Skin epidermis (tissue), 12 donors: ENCODE data around the gene AHNAK2.
"Not testable (repeated sequence)": the region's sequence is repeated elsewhere in the genome, so short reads cannot be mapped to it uniquely, and the experiment has no call there.

ENCODE experiments used
- H3K27ac ChIP-seq, 21 experiments: fragments of 200-600 bp; sonication (generic) in 11 of 21; one replicate each; pipeline ENCODE4 v1.5.0; 2020; ENCODE audit warnings: mild to moderate bottlenecking in 3 of 21, inconsistent platforms in 2 of 21, moderate library complexity in 2 of 21
- H3K4me3 ChIP-seq, 7 experiments: fragments of 200-600 bp; sonication (generic) in 2 of 7; one replicate each; pipeline ENCODE4 v1.5.0; 2020; ENCODE audit warnings: inconsistent platforms in 2 of 7, mild to moderate bottlenecking in 2 of 7, moderate library complexity in 1 of 7

AHNAK2 gene

GRCh38 chr14:104894331-104895206 lies 83.6 kb downstream of the AHNAK2 start:
- H3K27ac ChIP-seq = no peak overlapping the region
- H3K4me3 ChIP-seq = no peak overlapping the region

- no peak overlapping the region for H3K27ac ChIP-seq
- no peak overlapping the region for H3K4me3 ChIP-seq
Measured at GRCh38 chr14:104893435-104894207, 84.6 kb downstream of the AHNAK2 start.

DNA sequence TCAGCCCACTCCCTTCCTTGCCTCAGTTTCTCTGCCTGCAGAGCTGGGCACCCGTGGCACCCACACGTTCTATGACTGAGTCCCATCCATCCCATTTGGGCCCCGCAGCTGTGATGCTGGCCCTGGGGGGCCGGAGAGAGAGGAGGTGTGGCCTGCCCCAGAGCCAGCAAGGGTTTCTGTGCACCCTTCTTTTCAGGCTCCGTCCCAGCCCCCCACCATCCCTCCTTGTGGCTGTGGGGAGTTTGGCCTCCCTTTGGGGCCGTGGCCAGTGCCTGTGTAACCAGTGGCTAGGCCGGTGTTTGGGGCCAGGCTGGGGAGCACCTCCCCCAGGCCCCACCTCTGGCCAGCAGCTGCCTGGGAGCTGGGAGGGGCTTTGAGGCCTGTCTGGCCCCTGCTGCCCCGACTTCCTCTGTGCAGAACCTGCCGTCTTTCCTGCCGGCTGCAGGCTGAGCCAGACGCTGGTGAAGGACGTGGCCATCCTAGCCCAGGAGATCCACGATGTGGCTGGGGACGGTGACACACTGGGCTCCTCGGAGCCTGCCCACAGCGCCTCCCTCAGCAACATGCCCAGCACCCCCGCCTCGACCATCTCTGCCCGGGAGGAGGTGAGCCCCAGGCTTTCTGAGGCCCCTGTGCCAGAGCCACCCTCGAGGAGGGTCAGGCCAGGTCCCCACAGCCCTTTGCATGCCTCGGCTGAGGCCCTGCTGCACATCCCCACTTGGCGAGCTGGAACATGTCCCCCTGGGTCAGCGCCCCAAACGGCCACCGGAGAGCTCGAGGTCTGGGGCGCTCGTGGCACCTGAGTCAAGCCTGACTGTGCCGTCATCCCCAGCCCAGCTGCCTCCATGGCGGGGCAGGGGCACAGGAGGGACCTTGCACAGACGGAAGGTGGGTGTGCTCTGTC lies 85.4 kb downstream of the AHNAK2 start:
- Histone ChIP-seq H3K4me3 (no peak overlapping the region), H3K27ac (no peak overlapping the region)

DNA sequence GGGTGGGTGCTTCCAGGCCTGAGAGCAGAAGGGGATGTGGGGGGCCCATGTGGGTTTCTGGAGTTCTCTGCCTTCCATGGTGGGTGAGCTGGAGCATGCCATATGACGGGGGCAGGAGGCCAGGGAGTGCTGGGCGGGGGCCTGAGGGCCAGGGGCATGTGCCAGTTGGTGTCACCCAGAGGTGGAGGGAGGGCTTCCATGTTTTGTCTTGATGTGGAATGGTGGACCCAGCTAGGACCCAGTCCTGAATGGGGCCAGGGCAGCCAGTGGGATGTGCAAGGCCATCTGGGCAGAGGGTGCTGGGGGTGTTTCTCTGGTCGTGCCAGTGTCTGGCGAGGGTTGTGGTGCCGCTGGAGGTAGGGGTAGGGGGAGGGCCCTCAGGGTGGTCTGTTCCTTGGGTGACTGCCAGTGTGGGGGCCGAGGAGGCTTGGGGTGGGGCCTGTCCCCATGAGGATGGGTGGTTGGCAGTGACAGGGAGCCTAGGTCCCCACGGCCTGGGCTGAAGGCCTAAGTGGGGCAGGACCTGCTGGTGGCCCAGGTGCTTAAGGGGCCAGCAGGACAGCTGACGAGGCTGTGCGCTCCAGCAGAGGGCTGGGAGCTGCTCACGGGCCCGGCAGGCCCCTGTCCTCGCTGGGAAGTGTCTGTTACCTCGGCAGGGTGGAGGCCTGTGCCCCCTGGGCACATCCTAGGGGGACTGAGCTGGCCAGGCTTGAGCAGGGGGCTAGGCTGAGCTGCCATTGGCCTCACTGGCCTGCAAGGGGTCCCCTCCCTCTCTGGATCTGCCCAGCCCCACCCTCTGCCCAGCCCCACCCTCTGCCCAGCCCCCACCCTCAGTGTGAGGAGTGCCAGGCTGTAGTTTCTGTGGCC lies 86.3 kb downstream of the AHNAK2 start:
- Histone ChIP-seq H3K4me3 (no peak overlapping the region), H3K27ac (no peak overlapping the region)

DNA sequence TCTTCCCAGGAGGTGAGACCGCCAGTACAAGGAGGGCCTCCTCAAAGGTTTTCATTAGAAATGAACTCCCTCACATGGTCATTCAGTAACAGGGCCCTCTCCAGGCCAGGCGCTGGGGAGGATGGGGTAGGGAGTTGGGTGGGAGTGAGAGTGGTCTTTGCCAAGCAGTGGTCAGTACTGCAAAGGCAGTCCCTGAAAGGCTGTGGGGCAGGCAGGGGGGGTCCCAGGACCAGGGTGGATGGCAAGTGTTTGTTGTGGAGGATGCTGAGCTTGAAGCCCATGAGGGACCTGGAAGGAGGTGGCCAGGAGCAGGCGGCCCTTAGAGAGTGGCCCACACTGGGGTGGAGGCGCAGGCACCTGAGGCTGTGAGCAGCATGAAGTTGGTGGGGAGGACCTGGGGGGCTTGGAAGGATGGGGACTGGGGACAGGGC lies 87.0 kb downstream of the AHNAK2 start:
- H3K4me3 ChIP-seq = no peak overlapping the region
- no peak overlapping the region for H3K27ac ChIP-seq

DNA sequence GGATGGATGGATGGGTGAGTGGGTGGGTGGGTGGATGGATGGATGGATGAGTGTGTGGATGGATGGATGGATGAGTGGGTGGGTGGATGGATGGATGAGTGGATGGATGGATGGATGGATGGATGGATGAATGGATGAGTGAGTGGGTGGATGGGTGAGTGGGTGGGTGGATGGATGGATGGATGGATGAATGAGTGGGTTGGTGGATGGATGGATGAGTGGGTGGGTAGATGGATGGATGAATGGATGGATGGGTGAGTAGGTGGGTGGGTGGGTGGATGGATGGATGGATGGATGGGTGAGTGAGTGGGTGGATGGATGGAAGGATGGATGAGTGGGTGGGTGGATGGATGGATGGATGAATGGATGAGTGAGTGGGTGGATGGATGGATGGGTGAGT lies 87.9 kb downstream of the AHNAK2 start:
- not testable (repeated sequence) for H3K4me3 ChIP-seq, H3K27ac ChIP-seq

- H3K4me3 ChIP-seq = no peak overlapping the region
- no peak overlapping the region for H3K27ac ChIP-seq
Measured at GRCh38 chr14:104889375-104889757, 88.8 kb downstream of the AHNAK2 start.

DNA sequence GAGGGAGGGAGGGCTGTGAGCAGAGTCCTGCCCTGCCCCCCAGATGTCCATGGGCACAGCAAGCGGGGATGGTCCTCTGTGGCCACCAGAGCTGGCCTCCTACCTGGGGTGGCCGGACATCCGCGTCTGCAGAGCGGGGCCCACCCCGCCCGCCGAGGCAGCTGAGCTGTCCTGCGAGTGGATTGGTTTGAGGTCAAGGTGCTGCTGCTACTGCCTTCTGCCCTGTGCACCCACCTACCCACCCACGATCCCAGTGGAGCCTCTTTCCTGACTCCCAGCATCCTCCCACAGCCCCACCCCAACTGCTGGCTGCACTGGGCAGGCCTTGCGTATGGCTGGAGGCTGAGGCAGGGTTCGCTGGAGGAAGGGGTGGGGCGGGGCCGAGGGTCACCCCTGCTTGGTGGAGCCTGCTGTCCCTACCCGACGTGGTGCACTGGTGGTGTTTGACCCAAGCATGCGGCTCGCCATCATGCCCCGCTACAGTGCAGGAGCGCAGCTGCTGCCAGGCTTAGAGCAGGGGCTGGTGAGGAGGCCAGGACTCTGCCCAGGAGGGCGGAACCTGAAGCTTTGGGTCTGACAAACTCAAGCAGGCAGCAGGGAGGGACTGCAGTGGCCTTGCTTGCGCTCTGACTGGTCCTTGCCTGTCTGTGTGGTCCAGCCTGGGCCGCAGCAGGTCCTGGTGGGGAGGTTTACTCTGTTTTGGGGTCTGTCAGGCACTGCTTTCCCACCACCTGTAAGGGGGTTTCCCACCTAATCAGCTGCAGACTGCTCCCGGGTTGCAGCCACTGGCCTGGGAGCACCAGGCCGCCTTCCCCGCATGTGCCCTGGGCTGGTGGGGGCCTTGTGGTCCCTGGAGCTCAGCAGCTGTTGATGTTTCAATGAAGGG lies 89.4 kb downstream of the AHNAK2 start:
- no peak overlapping the region for H3K4me3 ChIP-seq
- no peak overlapping the region for H3K27ac ChIP-seq

- Histone ChIP-seq H3K27ac (no peak overlapping the region), H3K4me3 (no peak overlapping the region)
Measured at GRCh38 chr14:104887623-104888488, 90.3 kb downstream of the AHNAK2 start.
